IPS-NIHi7 (cell line): ENCODE measurements around the gene DYTN.

Source experiments
- DNase-seq: peaks from one replicate; pipeline ENCODE4 v3.0.0; 2012; ENCODE audit warnings: mixed read lengths; ENCODE audit errors: extremely low spot score

The DYTN gene

GRCh38 chr2:206611736-206612135, 106.5 kb downstream of the DYTN start:
- no peak for DNase-seq

- DNase-seq = no peak
Observed at GRCh38 chr2:206611191-206611590, 107.0 kb downstream of the DYTN start.

GRCh38 chr2:206610451-206610850, 107.7 kb downstream of the DYTN start:
- DNase-seq = no peak

GRCh38 chr2:206603243-206603642, 115.0 kb downstream of the DYTN start:
- no peak for DNase-seq
